ENCODE results near the gene GDF2.

GDF2 gene

DNA sequence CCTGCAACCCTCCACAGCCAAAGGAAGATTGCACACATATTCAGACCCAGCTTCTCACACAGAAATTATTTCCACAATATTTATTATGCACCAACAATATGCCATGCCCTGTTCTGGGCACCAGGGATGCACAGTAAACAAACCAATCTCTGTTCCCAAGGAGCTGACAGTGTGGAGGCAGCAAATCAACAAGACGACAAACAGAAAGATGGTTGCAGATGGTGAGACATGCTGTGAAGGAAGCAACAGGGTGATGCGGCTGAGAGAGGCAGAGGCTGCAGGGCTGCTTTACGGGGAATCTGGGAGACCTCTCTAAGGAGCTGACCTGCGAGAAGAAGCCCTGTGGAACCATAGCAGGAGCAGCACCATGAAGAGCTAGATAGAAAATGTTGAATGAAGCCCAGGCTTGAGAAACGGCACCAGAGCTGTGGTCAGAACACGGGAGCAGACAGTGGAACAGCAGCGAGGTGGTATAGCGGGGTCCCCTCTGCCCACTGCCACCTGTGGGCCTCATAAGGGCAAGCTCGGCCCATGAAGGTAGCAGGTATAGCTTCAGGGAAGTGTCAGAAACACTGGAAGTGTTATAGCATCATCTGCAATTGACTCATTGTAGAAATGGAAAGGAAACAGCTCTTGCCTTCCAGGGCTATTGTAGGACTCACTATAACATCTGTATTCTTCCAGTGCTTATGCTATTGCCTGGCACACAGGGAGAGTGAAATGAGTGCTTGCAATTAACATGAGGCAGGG is 43.4 kb downstream of the GDF2 start:
- CTCF ChIA-PET: interaction anchor here (1.0 to 2.3 kb wide), 4 partner anchors 9 to 318 kb away, joined by 3 to 7 read pairs (median 4); no protein-coding TSS in a partner anchor
- DNase-seq (ENCODE audit: extremely low spot score): no peak
- TF ChIP-seq, protein P1, sequence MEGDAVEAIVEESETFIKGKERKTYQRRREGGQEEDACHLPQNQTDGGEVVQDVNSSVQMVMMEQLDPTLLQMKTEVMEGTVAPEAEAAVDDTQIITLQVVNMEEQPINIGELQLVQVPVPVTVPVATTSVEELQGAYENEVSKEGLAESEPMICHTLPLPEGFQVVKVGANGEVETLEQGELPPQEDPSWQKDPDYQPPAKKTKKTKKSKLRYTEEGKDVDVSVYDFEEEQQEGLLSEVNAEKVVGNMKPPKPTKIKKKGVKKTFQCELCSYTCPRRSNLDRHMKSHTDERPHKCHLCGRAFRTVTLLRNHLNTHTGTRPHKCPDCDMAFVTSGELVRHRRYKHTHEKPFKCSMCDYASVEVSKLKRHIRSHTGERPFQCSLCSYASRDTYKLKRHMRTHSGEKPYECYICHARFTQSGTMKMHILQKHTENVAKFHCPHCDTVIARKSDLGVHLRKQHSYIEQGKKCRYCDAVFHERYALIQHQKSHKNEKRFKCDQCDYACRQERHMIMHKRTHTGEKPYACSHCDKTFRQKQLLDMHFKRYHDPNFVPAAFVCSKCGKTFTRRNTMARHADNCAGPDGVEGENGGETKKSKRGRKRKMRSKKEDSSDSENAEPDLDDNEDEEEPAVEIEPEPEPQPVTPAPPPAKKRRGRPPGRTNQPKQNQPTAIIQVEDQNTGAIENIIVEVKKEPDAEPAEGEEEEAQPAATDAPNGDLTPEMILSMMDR (IDR thresholded peaks at IDR 0.05; ENCODE audit: control extremely low read depth, extremely low read depth, low read depth, missing control alignments): no peak
- POLR2A ChIA-PET: no interaction called here

DNA sequence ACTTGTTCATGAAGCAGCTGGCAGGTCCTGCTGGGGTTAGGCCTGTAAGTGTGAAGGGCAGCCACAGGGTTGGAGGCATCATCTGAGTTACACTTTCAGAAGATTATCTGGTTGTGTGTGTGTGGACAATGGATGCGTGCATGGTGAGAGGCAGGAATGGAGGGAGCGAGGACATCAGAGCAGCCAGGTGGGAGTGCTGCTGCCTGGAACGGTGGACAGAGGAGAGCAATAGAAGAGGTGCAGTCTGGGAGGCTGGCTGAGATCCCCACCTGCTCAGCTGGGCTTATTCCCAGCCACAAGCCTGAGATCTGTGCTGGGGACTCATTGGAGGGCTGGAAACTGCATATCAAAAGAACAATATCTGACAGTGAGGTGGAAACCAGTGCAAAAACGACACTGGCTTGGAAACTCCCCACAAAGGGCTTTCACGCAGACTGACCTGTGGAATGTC is 44.0 kb downstream of the GDF2 start:
- ChIA-PET POLR2A (no interaction called here), CTCF (interaction anchor here (1.0 to 1.3 kb wide), 3 partner anchors 8 to 318 kb away, joined by 3 to 5 read pairs (median 3); no protein-coding TSS in a partner anchor)
- DNase-seq (ENCODE audit: extremely low spot score): no peak
- TF ChIP-seq, protein P1 (IDR thresholded peaks at IDR 0.05; ENCODE audit: control extremely low read depth, extremely low read depth, low read depth, missing control alignments): no peak

DNA sequence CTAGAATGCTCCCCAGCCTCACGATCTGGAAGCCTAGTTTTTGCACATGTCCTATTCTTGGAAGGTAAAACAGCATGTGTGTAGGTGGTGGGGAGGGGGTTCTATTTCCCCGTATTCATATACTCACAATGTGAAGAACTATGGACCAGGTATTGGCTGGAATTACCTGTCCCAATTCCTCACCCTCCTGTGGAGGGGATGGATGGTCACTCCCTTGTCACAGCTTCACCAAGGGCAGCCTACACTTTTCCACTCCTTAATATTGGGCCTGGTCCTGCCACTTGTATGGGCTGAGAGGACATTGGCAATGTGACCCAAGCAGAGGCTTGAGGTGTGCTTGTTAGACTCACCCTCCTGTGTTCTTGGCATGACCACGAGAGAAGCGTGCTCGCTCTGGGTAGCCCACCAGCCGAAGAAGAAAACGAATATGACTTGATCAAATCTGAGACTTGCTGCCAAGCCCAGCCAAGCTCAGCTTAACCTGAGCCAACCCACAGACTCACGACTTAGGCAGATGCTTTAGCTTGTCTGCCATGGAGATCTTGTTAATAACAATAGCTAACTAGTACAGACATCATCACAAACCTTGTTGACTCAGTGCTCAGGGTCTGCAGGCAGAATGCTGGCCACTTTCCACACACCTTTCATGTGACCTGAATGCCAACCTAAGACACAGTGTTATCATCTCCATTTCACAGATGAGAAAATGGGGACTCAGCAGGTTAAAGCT is 44.6 kb downstream of the GDF2 start:
- DNase-seq (ENCODE audit: extremely low spot score): no peak
- CTCF ChIA-PET: interaction anchor here (1.0 kb wide), 1 partner anchor 26 kb away, joined by 3 read pairs; no protein-coding TSS in a partner anchor
- TF ChIP-seq, protein P1 (IDR thresholded peaks at IDR 0.05; ENCODE audit: control extremely low read depth, extremely low read depth, low read depth, missing control alignments): no peak
- POLR2A ChIA-PET: no interaction called here

DNA sequence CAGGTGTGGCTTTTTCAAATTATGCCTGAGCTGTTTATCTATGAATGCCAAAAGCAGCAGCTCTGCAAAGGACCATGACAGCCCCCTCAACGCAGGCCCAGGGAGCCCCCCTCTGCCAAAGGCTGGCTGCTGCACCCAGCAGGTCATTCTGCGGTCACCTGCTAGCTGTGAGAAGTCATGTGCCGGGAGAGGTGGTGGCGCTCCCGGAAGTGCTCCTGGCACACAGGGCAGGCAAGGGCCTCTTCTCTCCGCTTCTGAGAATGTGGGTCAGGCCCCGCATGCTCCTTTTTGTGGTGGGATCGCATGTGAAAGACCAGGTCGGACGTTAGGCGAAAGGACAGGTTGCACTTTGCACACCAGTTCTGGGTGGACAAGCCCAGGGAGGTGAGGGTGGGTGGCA is 45.4 kb downstream of the GDF2 start:
- no peak for DNase-seq (ENCODE audit: extremely low spot score)
- ChIA-PET CTCF (no interaction called here), POLR2A (no interaction called here)
- TF ChIP-seq, protein P1 (IDR thresholded peaks at IDR 0.05; ENCODE audit: control extremely low read depth, extremely low read depth, low read depth, missing control alignments): no peak

DNA sequence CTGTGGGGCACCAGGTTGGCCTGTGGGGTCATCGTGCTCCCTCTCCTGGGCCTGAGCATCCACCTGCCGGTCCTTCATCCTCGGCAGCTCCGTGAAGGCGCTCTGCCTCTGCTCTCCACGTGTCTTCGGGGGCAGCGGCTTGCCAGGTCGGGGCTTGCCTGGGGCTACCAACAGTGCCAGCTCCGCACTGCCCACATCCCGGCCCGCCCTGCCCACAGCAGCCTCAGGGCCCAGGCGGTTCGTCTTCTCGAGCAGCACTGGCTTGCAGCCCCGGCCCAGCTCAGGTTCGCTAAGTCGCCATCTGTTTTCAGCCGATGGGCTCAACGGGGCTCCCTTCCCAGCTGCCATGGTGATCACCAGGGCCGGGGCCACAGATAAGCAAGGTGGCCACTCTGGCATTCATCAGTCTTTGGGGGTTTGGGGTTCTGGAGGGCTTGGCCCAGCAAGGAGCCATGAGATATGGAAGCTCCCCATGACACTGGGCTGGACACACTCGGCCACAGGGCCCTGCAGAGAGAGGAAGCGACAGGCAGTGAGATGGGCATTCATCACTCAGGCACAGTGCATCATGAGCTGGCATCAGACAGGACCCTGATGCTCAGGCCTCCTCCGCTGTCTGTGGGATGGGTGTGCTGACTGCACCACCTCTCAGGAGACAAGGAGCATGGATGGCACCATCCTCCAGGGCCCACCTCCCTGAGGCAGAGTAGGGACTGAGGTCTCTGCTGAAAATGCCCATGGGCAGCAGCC is 46.4 kb downstream of the GDF2 start:
- DNase-seq (ENCODE audit: extremely low spot score): no peak
- TF ChIP-seq, protein P1 (IDR thresholded peaks at IDR 0.05; ENCODE audit: control extremely low read depth, extremely low read depth, low read depth, missing control alignments): no peak
- ChIA-PET POLR2A (no interaction called here), CTCF (interaction anchor here (1.3 kb wide), 1 partner anchor 28 kb away, joined by 6 read pairs; no protein-coding TSS in a partner anchor)

DNA sequence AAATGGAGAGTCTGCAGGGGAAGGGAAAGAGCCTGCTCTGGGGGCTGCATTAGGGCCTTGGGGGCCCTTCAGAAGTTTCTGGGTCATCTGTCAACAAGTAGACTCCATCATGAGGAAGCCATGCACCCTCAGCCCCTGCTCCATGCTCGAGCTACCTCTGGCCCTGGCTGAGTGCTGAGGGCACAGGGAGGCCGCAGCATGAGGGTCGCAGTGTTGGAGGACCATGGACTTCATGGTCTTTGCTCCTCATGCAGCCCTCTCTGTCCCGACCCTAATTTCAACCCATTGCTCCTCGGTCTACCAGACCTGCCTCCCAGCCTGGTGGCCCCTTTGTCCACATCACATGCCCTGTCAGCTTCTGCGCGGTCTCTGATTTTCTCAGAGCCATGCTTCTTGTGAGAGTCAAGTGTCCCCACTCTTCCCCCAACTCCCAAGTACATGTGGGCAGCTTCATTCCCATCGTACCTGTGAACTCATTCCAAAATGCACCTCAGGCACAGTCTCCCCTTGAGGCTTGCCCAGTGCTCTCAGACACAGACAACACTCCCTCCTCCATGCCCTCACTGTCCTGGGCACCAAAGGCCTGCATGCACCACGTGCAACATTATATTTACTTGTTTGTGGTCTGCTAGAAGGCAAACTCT is 47.1 kb downstream of the GDF2 start:
- TF ChIP-seq, protein P1 (IDR thresholded peaks at IDR 0.05; ENCODE audit: control extremely low read depth, extremely low read depth, low read depth, missing control alignments): no peak
- no peak for DNase-seq (ENCODE audit: extremely low spot score)
- ChIA-PET CTCF (interaction anchor here (1.3 kb wide), 1 partner anchor 29 kb away, joined by 6 read pairs; no protein-coding TSS in a partner anchor), POLR2A (no interaction called here)
